HPDE6-E6E7 (cell line): ENCODE measurements around the gene THAP9.
"Not testable (repeated sequence)": the region's sequence is repeated elsewhere in the genome, so short reads cannot be mapped to it uniquely, and the experiment has no call there.

ENCODE experiments used
- DNase-seq: peaks from one replicate; pipeline ENCODE4 v3.0.0; 2011; ENCODE audit warnings: missing footprints; ENCODE audit errors: extremely low spot score

The THAP9 gene

GRCh38 chr4:82896755-82897154, 3.8 kb upstream of the THAP9 start:
- no peak for DNase-seq

DNA sequence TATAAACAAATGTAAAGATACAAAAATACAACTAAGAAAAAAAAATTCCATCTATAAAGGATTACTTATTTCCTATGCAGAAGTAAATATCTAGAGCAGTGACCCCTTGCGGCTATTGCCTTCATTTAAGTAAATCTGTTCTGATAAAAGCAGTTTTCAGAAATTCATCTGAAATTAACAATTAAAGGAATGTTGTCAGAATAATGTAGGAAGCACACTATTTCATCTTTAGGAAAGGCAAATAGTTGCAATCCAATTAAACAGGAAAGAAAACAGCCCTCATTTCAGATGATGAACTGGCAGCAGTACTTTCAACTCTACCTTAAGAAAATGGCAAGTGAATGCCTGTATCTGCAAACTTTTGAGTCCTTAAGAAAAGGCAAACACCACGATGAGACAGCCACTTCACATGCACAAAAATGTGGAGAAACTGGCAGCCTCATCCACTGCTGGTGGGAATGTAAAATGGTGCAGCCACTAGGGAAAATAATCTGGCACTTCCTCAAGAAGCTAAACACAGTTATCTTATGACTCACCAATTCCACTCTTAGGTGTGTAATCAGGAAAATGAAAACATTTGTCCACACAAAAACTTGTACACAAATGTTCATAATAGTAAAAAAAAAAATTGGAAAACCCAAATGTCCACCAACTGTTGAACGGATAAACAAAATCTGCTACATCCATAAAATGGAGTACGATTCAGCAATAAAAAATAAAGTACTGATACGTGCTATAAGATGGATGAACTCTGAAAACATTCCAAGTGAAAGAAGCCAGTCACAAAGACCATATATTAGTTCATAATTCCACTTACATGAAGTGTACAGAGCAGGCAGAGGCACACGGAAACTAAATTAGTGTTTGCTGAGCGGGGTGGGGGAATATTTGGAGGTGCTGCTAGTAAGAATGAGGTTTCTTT, 2.0 kb upstream of the THAP9 start:
- no peak for DNase-seq

DNA sequence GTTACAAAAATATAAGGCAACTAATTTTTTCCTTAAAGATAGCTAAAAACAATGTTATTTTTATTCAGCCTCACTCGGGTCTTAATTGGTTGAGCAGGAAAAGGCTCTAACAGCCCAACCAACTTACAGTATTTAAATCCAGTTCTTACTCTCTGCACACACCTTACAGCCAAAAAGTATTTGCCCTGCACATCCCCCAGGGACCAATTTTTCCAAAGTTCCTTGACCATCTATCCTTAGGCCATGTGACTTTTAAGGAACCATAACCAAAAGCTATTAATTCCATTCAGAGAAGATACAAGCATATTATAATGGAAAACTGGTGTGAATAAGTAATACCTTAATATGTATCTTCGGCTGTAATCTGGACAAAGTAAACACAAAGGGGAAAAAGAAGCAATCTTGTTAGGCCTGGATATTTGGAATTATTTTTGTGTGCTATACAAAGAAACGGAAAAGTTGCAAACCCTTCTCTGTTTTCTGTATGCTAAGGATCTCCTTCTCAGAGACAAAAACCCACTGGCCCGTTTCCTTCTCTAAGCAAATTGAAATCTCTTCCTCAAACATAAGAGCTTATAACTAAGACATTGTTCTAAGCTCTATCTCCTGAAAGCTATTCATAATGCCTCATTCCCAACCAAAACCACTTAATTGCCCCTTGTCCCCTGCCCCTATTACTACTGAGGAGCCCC, 1.0 kb upstream of the THAP9 start:
- DNase-seq: no peak

DNA sequence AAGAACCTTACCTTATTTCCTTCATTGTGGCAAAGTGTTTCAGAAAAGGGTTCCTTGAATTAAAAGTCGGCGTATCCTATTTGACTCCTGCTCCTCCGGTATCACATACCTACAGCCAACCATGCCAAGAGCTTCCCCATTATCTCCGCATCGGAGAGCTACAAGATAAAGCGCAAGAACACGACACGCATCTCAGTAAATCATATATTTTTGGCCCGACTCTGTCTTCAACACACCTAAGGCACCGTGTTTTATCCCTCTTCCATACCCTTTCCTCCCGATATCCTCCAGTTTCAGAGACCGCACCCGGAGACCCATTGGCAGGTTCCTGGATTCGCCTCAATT, 497 bp upstream of the THAP9 start:
- DNase-seq: no peak

DNA sequence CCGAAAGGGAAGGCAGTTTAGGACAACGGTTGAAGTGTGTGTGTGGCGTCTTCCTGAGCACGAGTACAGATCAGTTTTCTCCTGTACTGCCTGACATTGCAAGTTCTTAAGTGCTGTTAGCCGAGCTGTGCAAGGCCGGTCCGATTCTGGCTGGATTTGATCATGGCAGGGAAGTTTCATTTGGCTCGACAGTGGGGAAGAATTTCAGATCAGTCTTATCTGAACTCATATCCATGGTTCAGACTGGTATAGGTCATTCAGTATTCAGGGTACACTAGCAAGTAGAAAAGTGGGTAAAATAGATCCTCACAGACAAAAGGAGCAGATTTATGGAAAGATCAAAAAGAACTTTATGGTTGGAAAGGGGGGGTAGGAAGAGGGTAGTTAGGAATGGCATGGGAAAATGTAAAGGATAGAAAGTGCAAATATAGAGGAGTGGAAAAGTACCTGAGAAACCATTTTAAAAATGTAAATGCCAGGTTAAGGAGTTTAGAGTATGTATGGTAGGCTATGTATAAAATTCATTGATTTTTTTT, 716 bp downstream of the THAP9 start:
- DNase-seq: no peak

GRCh38 chr4:82903737-82904136, 3.2 kb downstream of the THAP9 start:
- DNase-seq: no peak

GRCh38 chr4:82905205-82905604, 4.7 kb downstream of the THAP9 start:
- peak; percentile 42 for DNase-seq

DNA sequence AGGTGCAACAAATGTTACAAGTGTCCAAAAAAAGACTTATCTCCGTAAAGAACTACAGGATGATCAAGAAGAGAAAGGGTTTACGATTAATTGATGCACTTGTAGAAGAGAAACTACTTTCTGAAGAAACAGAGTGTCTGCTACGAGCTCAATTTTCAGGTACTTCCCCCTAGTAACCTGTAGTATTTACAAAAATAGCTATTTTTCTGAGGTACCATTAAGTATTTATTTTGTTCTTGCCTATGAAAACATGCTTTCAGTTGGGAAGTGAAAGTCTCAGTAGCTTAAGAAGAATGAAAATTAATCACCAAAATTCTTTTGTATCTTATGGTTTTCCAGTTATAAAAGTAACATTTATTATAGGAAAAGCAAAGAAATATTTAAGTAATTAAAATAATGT, 5.9 kb downstream of the THAP9 start:
- no peak for DNase-seq

DNA sequence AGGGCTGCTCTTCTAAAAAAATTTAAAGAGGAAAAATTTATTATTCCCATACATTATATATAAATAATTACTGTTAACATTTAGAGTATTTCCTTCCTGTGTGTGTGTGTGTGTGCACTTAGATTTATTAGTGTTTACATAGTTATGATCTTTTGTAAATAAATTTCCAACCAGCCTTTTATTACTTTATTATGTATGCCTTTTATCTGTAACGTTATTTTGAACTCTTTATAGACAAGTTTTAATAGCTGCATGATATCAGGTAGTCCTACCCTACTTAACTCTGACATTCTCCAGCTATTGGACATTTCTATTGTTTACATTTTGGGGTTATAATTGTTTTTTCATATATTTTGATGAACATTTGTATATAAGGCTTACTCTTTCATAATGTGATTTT, 8.8 kb downstream of the THAP9 start:
- no peak for DNase-seq

DNA sequence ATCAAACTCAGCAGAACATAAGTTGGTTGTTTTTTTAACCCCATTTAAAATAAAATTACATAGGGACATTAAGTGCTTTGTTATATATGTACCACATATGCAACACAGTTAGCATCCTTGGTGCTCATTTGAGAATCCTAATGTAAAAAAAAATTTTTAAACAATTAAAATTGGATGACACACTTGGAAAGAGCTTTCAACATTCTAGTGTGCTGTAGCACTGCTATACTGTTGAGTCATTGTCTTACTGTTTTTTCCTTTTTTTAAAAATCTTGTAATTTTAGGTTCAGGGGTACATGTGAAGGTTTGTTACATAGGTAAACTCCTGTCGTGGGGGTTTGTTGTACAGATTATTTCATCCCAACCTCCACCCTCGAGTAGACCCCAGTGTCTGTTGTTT, 12.8 kb downstream of the THAP9 start:
- DNase-seq: no peak

DNA sequence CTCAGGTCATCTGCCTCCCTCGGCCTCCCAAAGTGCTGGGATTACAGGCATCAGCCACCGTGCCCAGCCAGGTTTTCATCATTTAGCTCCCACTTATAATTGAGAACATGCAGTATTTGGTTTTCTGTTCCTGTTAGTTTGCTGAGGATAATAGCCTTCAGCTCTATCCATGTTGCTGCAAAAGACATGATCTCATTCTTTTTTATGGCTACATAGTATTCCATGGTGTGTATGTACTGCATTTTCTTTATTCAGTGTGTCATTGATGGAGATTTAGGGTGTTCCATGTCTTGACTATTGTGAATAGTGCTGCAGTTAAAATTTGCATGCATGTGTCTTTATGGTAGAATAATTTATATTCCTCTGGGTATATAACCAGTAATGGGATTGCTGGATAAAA, 13.4 kb downstream of the THAP9 start:
- not testable (repeated sequence) for DNase-seq

DNA sequence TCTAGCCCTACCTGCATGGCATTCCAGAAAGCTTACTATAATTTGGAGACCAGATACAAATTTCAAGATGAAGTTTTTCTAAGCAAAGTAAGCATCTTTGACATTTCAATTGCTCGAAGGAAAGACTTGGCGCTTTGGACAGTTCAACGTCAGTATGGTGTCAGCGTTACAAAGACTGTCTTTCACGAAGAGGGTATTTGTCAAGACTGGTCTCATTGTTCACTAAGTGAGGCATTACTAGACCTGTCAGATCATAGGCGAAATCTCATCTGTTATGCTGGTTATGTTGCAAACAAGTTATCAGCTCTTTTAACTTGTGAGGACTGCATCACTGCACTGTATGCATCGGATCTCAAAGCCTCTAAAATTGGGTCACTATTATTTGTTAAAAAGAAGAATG, 17.6 kb downstream of the THAP9 start:
- no peak for DNase-seq

DNA sequence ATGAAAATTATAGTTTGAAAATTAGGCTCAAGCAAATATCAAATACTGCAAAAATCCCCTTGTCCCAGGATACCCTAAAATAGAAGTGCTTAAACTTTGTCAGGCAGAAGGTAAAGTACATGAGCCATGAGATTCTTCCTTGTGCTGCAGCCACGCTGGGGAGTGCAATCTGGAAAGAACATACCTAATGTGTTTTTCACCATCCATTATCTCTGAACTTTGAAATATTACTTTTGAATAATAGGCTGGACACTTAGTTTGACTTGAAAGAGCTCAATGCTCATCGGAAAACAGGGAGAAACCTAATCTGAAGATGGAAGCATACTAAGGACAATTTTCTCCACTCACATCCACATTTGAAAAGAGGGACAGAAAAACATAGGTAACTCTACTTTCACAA, 18.9 kb downstream of the THAP9 start:
- DNase-seq: no peak

DNA sequence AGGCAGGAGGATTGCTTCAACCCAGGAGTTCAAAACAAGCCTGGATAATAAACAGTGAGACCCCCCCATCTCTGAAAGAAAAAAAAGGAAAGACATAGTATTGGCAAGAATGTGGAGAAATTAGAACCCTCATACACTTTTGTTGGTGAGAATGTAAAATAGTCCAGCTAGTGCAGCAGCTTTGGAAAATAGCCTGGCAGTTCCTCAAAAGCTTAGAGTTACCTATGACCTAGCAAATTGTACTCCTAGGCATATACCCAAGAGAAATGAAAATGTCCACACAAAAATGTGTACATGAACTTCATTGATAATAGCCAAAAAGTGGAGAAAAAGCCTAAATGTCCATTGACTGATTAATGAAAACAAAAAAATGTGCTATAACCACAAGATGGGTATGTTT, 21.3 kb downstream of the THAP9 start:
- DNase-seq: no peak

GRCh38 chr4:82930848-82931755, 30.6 kb downstream of the THAP9 start:
- no peak for DNase-seq

- no peak for DNase-seq
Measured at GRCh38 chr4:82934441-82934840, 33.9 kb downstream of the THAP9 start.

- DNase-seq: no peak
Measured at GRCh38 chr4:82939414-82939813, 38.9 kb downstream of the THAP9 start.

DNA sequence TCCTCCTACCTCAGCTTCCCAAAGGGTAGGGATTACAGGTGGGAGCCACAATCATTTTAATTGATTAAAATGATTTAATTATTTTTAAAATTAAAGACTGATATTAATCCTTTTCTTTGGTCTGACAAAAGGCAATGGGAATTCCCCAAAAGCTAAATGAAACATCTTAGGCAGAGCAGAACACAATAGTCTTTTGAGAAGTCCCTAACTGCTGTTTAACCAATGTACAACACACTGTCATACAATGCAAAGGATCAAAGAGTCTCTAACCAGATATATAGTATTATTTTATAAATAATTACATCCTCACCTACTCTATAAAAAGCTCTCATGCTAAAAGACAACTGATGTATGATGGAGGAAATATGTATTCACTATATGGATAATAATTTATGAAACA, 47.0 kb downstream of the THAP9 start:
- DNase-seq: no peak

- DNase-seq: no peak
Measured at GRCh38 chr4:82948647-82949204, 48.2 kb downstream of the THAP9 start.

GRCh38 chr4:82951196-82951595, 50.7 kb downstream of the THAP9 start:
- DNase-seq: no peak

DNA sequence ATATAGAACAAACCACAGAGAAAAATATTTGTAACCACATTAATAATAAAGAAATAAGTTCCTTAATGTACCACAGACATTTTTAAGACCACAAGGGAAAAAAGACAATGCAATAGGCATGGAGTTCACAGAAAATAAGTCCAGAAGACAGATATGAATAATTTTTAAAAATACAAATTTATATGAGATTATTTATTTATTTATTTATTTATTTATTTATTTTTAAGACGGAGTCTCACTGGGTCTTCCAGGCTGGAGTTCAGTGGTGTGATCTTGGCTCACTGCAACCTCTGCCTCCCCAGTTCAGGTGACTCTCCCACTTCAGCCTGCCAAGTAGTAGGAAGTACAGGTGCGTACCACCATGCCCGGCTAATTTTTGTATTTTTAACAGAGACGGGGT, 53.7 kb downstream of the THAP9 start:
- DNase-seq: no peak

GRCh38 chr4:82957045-82957444, 56.5 kb downstream of the THAP9 start:
- DNase-seq: no peak
